ENCODE data around the gene ABHD16A.

Gene ABHD16A

DNA sequence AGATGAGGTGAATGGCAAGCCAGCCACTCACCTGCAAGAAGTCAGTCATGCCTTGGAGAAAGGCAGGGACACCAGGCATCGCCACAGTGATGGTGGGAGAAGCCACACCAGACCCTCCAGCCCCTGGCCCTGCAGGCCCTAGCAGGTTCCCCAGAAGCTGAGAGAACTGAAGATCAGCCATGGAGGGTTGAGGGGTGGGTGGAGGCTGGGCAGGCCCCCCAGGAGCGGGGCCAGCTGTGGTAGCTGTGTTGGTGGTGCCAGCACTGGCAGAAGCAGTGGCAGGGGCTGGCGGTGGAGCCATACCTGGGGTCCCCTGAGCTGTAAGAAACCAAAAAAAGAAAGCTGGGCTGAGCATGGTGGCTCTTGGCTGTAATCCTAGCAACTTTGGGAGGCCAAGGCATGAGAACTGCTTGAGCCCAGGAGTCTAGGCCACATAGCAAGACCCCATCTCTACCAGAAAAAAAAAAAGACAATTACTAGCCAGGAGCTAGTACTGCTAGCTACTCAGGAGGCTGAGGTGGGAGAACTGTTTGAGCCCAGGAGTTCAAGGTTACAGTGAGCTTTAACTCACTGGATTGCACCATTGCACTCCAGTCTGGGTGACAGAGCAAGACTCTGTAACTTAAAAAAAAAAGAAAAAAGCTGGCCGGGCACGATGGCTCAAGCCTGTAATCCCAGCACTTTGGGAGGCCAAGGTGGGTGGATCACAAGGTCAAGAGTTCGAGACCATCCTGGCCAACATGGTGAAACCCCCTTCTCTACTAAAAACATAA lies 60.1 kb downstream of the ABHD16A start:
- in situ Hi-C loops (cut with MboI; ENCODE audit: low sequenced_read_pairs, unreplicated experiment) = no loop called here
- DNase-seq (ENCODE audit: low spot score) = no peak
- TF ChIP-seq, protein P1, sequence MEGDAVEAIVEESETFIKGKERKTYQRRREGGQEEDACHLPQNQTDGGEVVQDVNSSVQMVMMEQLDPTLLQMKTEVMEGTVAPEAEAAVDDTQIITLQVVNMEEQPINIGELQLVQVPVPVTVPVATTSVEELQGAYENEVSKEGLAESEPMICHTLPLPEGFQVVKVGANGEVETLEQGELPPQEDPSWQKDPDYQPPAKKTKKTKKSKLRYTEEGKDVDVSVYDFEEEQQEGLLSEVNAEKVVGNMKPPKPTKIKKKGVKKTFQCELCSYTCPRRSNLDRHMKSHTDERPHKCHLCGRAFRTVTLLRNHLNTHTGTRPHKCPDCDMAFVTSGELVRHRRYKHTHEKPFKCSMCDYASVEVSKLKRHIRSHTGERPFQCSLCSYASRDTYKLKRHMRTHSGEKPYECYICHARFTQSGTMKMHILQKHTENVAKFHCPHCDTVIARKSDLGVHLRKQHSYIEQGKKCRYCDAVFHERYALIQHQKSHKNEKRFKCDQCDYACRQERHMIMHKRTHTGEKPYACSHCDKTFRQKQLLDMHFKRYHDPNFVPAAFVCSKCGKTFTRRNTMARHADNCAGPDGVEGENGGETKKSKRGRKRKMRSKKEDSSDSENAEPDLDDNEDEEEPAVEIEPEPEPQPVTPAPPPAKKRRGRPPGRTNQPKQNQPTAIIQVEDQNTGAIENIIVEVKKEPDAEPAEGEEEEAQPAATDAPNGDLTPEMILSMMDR (IDR thresholded peaks at IDR 0.05; ENCODE audit: borderline replicate concordance, control extremely low read depth, extremely low read depth, insufficient read depth, missing control alignments) = no peak

GRCh38 chr6:31641370-31641769 lies 61.8 kb downstream of the ABHD16A start:
- TF ChIP-seq, protein P1 (IDR thresholded peaks at IDR 0.05; ENCODE audit: borderline replicate concordance, control extremely low read depth, extremely low read depth, insufficient read depth, missing control alignments) = no peak
- no peak for DNase-seq (ENCODE audit: low spot score)
- in situ Hi-C loops (cut with MboI; ENCODE audit: low sequenced_read_pairs, unreplicated experiment) = no loop called here

DNA sequence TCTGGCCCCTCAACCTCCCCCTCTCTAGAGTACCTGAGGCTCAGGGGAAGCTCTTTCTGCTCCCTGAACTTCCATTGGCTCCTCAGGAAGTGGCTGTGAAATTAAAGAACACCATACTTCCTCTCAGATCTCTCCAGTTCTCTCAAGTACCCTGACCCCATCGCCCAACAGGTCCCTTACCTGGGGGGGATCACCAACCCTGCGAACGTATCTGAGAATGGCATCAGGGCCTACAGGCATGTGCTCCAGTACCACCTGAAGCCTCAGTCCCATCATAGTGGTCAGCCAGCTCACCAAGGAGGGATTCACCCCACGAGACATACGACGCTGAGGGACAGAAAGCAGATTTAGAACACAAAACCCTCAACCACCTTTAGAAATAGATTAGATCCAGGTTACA lies 62.5 kb downstream of the ABHD16A start:
- TF ChIP-seq, protein P1 (IDR thresholded peaks at IDR 0.05; ENCODE audit: borderline replicate concordance, control extremely low read depth, extremely low read depth, insufficient read depth, missing control alignments) = no peak

DNA sequence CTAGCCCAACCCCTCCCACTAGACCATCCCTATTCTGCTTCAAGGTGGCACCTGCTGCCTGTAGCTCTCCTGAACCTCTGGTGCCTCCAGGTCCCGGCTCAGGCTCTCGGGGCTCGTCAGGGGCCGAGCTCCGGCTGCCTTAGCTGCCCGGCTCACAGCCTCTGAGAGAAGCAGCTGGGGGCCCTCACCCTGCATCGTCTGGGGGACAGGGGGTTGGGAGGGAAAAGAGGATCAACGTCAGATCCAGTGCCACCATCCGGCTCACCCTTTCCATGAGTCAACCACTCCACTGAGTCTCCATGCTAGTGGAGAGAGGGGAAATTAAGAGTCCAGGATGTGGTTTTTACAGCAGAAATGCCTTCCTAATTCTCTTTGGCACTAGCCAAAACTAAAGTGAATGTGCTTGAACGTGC lies 63.7 kb downstream of the ABHD16A start:
- TF ChIP-seq, protein P1 (IDR thresholded peaks at IDR 0.05; ENCODE audit: borderline replicate concordance, control extremely low read depth, extremely low read depth, insufficient read depth, missing control alignments) = no peak
- in situ Hi-C loops (cut with MboI; ENCODE audit: low sequenced_read_pairs, unreplicated experiment) = no loop called here
- no peak for DNase-seq (ENCODE audit: low spot score)

More for the DNA sequence above, 62.5 kb downstream of the ABHD16A start:
- in situ Hi-C loops (cut with MboI; ENCODE audit: low sequenced_read_pairs, unreplicated experiment) = no loop called here
- DNase-seq (ENCODE audit: low spot score) = no peak

DNA sequence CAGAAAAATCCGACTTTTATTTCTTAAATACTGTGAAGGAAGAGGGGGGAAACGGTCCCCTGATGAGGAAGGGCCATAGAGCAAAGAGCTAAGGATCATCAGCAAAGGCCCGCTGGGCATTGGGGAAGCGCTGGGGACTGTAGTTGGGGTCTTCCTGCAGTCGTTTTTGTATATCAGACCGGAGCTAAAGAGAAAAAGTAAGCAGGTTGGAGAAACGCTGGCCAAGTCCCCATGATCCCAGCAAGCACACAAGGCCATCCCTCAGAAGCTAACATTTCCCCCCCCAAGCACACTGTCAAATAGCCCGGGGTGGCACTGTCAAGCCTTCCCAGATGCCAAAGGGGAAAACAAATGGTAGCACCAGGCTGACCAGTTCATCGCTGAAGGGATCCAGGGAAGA lies 64.1 kb downstream of the ABHD16A start:
- no peak for DNase-seq (ENCODE audit: low spot score)
- in situ Hi-C loops (cut with MboI; ENCODE audit: low sequenced_read_pairs, unreplicated experiment) = no loop called here
- TF ChIP-seq, protein P1 (IDR thresholded peaks at IDR 0.05; ENCODE audit: borderline replicate concordance, control extremely low read depth, extremely low read depth, insufficient read depth, missing control alignments) = no peak
